Epithelial cell of umbilical artery (primary cell): ENCODE data around the gene ZNF418. TPM values are rescaled to one million over a fixed set of nuclear protein-coding genes. Genes with fewer than 3 reads are reported as not detected.

Source experiments
- total RNA-seq: library from RNA; depleted of rRNA; stranded (reverse); fragments of >200 nt; gene quantifications from 2 replicates; pipeline ENCODE4 v1.2.3, GENCODE V29; 2014

ZNF418 gene
- 1.6 and 2.1 TPM in 2 replicates for total RNA-seq

DNA sequence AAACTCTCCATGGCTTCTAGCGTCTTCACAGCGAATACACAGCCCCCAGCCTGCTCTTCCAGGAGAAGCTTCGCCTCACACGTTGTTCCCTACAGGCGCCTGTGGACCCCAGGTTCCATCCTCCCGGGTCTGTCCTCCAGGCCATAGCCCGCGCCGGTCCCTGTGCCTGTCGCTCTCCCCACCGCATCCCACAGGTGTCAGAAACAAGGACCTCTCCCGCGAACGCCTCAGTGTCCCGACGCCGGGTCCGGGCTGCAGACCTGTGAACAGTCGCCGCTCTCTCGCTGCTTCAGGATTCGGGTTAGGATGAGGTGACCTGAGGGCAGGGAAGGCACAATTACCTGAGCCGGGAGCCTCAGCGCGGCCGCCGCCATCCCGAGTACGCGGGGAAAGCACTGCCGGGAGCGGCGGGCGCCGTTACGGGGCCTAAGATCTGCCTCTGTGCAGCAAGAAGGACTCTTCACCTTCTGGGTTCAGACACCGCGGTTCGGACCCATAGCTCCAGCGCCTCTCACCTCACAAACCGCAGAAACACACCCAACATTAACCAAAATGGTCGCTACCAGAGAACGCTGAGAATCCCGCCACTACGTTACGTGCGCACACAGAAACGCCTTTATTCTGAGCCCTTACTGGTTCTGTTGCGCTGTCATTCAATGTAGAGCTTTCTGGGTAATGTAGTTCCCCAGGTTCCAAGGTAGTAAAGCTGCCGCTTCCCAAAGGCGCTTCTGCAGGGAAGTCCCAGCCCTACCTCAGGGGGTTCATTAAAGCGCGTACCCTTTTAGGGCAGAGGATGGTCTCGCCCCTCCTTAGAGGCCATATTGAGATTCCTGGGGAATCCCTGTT is at the start of gene ZNF418:
Gene ZNF418, minus strand, starts transcription at position 583 of the 846 bp plus-strand sequence. CDS start 1,580 bp downstream, outside the sequence.

DNA sequence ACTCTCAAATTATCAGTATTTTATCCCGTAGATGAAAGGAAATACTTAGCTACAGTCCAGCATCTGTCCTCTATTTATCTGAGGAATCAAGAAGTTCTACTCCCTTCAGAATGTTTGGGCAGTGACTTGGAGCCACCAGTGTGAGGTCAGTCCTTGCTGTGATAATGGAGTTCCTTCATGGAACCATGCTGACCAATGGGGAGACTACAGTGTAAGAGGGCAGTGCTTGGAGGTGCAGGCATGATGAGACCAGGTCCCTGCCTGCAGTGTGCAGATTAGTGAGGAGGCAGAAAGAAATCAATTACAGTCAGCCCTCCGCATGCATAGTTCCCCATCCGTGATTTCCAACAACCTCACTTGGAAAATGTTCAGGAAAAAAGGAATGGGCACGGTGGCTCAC is 39.2 kb upstream of the ZNF418 start, which contains the start of gene C19orf18:
Gene C19orf18, minus strand, starts transcription at position 101 of the 400 bp plus-strand sequence. CDS start 102 bp downstream, outside the sequence.

GRCh38 chr19:57947419-57948134 is 12.4 kb upstream of the ZNF418 start, which contains the start of gene ZNF256:
Gene ZNF256 (minus strand): TSS chr19:57947706. CDS start chr19:57947474, 232 bp downstream.

DNA sequence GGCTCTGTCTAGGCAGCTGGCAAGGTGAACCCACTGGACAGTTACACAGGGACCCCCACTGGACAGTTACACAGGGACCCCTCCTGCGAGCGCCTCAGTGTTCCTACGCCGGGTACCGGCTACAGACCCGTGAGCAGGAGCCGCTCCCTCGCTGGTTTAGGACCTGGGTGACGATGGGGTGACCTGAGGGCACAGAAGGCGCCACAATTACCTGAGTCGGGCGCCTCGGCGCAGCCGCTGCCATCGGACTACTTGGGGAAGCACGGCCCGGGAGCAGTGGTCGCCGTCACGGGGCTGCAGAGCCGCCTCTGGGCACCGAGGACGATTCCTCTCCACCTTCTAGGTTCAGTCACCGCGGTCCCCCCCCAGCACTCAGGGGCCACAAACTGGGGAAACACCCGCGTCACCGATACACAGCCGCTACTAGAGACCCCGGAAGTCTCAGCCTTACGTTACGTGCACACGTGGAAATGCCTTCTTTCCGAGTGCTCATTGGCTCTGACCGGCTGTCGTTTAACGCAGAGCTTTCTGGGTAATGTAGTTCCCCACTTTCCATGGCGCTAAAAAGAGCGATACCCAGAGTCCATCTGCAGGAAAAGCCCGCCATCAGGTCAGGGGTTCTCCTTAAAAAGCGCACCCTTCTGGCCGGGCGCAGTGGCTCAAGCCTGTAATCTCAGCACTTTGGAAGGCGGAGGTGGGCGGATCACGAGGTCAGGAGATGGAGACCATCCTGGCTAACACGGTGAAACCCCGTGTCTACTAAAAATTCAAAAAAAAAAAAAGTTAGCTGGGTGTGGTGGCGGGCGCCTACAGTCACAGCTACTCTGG is 18.8 kb downstream of the ZNF418 start, which contains the start of gene ZNF417:
Gene ZNF417, minus strand, starts transcription at position 425 of the 828 bp plus-strand sequence. Its CDS starts 181 bp downstream, at position 244.

GRCh38 chr19:57888560-57889231 is 46.5 kb downstream of the ZNF418 start, which contains the start of gene ZNF814:
Gene ZNF814 (minus strand): TSS chr19:57889037. CDS start chr19:57888802, 235 bp downstream.

Other genes starting within 250 kb of the ZNF418 start
- 0.32 and 1.5 TPM in 2 replicates for gene ZNF154, start 226.2 kb downstream of the ZNF418 start, total RNA-seq
- gene ZNF671, start 207.8 kb downstream of the ZNF418 start, total RNA-seq = 4.2 and 7.0 TPM in 2 replicates
- 9.9 and 12.0 TPM in 2 replicates for gene ZNF776, start 188.6 kb downstream of the ZNF418 start, total RNA-seq
- 11.4 and 22.9 TPM in 2 replicates for gene ZNF586, start 165.7 kb downstream of the ZNF418 start, total RNA-seq
- 6.5 and 10.5 TPM in 2 replicates for gene ZNF552, start 120.5 kb downstream of the ZNF418 start, total RNA-seq
- 20.8 and 22.5 TPM in 2 replicates for gene ZNF587B, start 105.1 kb downstream of the ZNF418 start, total RNA-seq
- gene ZNF587, start 85.5 kb downstream of the ZNF418 start, total RNA-seq = 29.6 and 31.8 TPM in 2 replicates
- gene ZNF814, start 46.4 kb downstream of the ZNF418 start, total RNA-seq = 2.9 and 4.6 TPM in 2 replicates
- gene ZNF417, start 18.8 kb downstream of the ZNF418 start, total RNA-seq = 10.7 and 17.8 TPM in 2 replicates
- 3.5 and 4.2 TPM in 2 replicates for gene ZNF256, start 12.3 kb upstream of the ZNF418 start, total RNA-seq
- not detected in 2 replicates for gene C19orf18, start 39.1 kb upstream of the ZNF418 start, total RNA-seq
- 8.4 and 9.4 TPM in 2 replicates for gene ZNF606, start 67.4 kb upstream of the ZNF418 start, total RNA-seq
- not detected in 2 replicates for gene ZSCAN1, start 98.6 kb upstream of the ZNF418 start, total RNA-seq
- gene ZNF135, start 123.9 kb upstream of the ZNF418 start, total RNA-seq = 0.30 and 0.32 TPM in 2 replicates
- 11.7 TPM in 2 replicates for gene ZSCAN18, start 162.8 kb upstream of the ZNF418 start, total RNA-seq
- gene ZNF329, start 215.4 kb upstream of the ZNF418 start, total RNA-seq = 8.4 and 9.4 TPM in 2 replicates
- 15.3 and 19.2 TPM in 2 replicates for gene ZNF274, start 247.7 kb upstream of the ZNF418 start, total RNA-seq